Caco-2 (cell line): ENCODE data around the gene ALPK3. TPM values are rescaled to one million over a fixed set of nuclear protein-coding genes. Genes with fewer than 3 reads are reported as not detected.

Experiments used
- BruUV-seq: library from RNA; stranded (reverse); fragments of 400-500 nt; replicated peaks from 2 replicates; lab custom pipeline; 2021; lab: Mats Ljungman, UMichigan
- CTCF ChIA-PET: fragments of 300-600 bp; sonication (Branson Sonifier 250); formaldehyde crosslinking; loops from one replicate; lab custom pipeline; 2022; ENCODE audit warnings: antibody characterized with exemption; lab: Charles Lee
- POLR2A ChIA-PET: fragments of 300-600 bp; sonication (Branson Sonifier 250); formaldehyde crosslinking; loops from one replicate; lab custom pipeline; 2022; ENCODE audit warnings: antibody characterized with exemption; lab: Charles Lee
- DNase-seq, 2 experiments: peaks; one replicate each; pipeline versions ENCODE4 v3.0.0 to v3.0.0-alpha.2; 2020 to 2022
- H3K27me3 ChIP-seq: replicated peaks from 2 replicates; pipeline ENCODE4 v1.6.0; 2011; ENCODE audit warnings: low read length; ENCODE audit not compliant: control insufficient read depth, insufficient read depth
- H3K36me3 ChIP-seq: 2 replicates; pipeline ENCODE4 v1.5.1; 2011; ENCODE audit warnings: low read length; ENCODE audit not compliant: control insufficient read depth, insufficient read depth
- H3K4me1 ChIP-seq: fragments of 250-450 bp; sonication (Bioruptor Pico); 2 replicates; pipeline ENCODE4 v1.5.1; 2020; ENCODE audit warnings: mild to moderate bottlenecking
- H3K4me3 ChIP-seq: 2 replicates; pipeline ENCODE4 v1.5.1; 2011; ENCODE audit warnings: low read depth, mild to moderate bottlenecking, control low read depth, low read length
- H3K9me3 ChIP-seq: fragments of 250-450 bp; sonication (Bioruptor Pico); 2 replicates; pipeline ENCODE4 v1.5.1; 2020; ENCODE audit warnings: mild to moderate bottlenecking, moderate library complexity
- H3K27ac Mint-ChIP-seq: one replicate; pipeline ENCODE4 v1.8.0; 2022; ENCODE audit warnings: mixed read lengths; ENCODE audit not compliant: unreplicated experiment
- H3K27me3 Mint-ChIP-seq: one replicate; pipeline ENCODE4 v1.8.0; 2022; ENCODE audit warnings: mixed read lengths; ENCODE audit not compliant: insufficient read depth, unreplicated experiment
- H3K36me3 Mint-ChIP-seq: one replicate; pipeline ENCODE4 v1.8.0; 2022; ENCODE audit warnings: mild to moderate bottlenecking, mixed read lengths; ENCODE audit not compliant: insufficient read depth, unreplicated experiment
- H3K4me1 Mint-ChIP-seq: one replicate; pipeline ENCODE4 v1.8.0; 2022; ENCODE audit warnings: low read depth, mixed read lengths; ENCODE audit not compliant: unreplicated experiment
- H3K4me3 Mint-ChIP-seq: one replicate; pipeline ENCODE4 v1.8.0; 2022; ENCODE audit warnings: mild to moderate bottlenecking, moderate library complexity, mixed read lengths; ENCODE audit not compliant: unreplicated experiment
- H3K9me3 Mint-ChIP-seq: one replicate; pipeline ENCODE4 v1.8.0; 2022; ENCODE audit warnings: mixed read lengths; ENCODE audit not compliant: unreplicated experiment
- CTCF ChIP-seq, 2 experiments: fragments of 200-600 bp in 1 of 2; IDR thresholded peaks; 1 replicate in 1 of 2; 2 replicates in 1 of 2; pipeline versions ENCODE4 v1.5.1 to v1.8.0; 2011 to 2022; ENCODE audit warnings: antibody characterized with exemption in 1 of 2, control low read depth in 1 of 2, inconsistent platforms in 1 of 2, low read depth in 1 of 2, low read length in 1 of 2, mild to moderate bottlenecking in 1 of 2, moderate library complexity in 1 of 2; ENCODE audit not compliant: insufficient read depth in 1 of 2, severe bottlenecking in 1 of 2, unreplicated experiment in 1 of 2
- intact Hi-C: fragments of 100-400 bp; cut with micrococcal nuclease; formaldehyde crosslinking; loops from one replicate; pipeline ENCODE4 v1.10.0; 2022; ENCODE audit not compliant: unreplicated experiment
- total RNA-seq: library from RNA; stranded (reverse); gene quantifications from 2 replicates; pipeline ENCODE4 v1.2.3, GENCODE V29; 2022

ALPK3 gene
- total RNA-seq, 1 experiment from 2014 or later: 0.43 TPM

DNA sequence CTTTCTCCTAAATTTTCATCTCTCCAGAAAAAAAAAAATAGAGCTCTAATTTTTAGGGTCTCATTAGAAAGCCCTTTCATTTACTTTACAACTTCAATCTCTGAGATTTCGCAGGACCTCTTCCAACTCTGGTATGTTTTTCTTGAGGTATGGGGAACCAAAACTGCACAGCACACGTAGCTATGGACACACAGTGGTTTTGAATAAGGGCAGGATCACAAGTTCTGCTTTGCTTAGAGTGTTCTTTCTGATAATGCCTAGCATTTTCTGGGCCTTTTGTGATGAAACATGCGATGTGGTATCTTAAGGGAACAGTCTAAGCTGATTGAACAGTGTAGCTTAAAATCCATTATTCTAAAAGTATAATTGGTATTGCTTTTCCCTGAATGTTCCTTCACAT, 43.4 kb upstream of the ALPK3 start:
- Mint-ChIP-seq H3K27ac (no peak overlapping the region), H3K4me3 (no peak overlapping the region), H3K9me3 (no peaks in the 10 kb centered on the region), H3K36me3 (peaks cover 42% of the 10 kb centered on the region), H3K4me1 (no peaks in the 10 kb centered on the region), H3K27me3 (no peaks in the 10 kb centered on the region)
- no peak for DNase-seq
- no peaks in the 10 kb centered on the region for H3K9me3 ChIP-seq
- intact Hi-C loops: no loop called here
- no peak for TF ChIP-seq CTCF (IDR thresholded peaks at IDR 0.05; ENCODE audit: insufficient read depth in 1 of 2, low read depth in 1 of 2, low read length in 1 of 2, severe bottlenecking in 1 of 2, unreplicated experiment in 1 of 2)
- no peaks in the 10 kb centered on the region for H3K36me3 ChIP-seq
- no peak overlapping the region for H3K4me3 ChIP-seq
- POLR2A ChIA-PET: interaction anchor here (0.6 kb wide), 1 partner anchor 71 kb away, joined by 3 read pairs; no protein-coding TSS in a partner anchor
- no TSS peak for BruUV-seq
- H3K27me3 ChIP-seq: no peaks in the 10 kb centered on the region
- no peaks in the 10 kb centered on the region for H3K4me1 ChIP-seq
- CTCF ChIA-PET: no interaction called here

GRCh38 chr15:84775867-84776449, 41.2 kb upstream of the ALPK3 start:
- DNase-seq: no peak
- POLR2A ChIA-PET: no interaction called here
- peaks cover 7% of the 10 kb centered on the region for H3K4me1 Mint-ChIP-seq
- H3K9me3 Mint-ChIP-seq: no peaks in the 10 kb centered on the region
- no peaks in the 10 kb centered on the region for H3K27me3 Mint-ChIP-seq
- H3K36me3 ChIP-seq: no peaks in the 10 kb centered on the region
- intact Hi-C loops: no loop called here
- no peak overlapping the region for H3K27ac Mint-ChIP-seq
- no peak overlapping the region for H3K4me3 Mint-ChIP-seq
- H3K4me3 ChIP-seq: no peak overlapping the region
- H3K9me3 ChIP-seq: no peaks in the 10 kb centered on the region
- TF ChIP-seq CTCF (IDR thresholded peaks at IDR 0.05; ENCODE audit: insufficient read depth in 1 of 2, low read depth in 1 of 2, low read length in 1 of 2, severe bottlenecking in 1 of 2, unreplicated experiment in 1 of 2): no peak
- CTCF ChIA-PET: interaction anchor here (0.6 kb wide), 1 partner anchor 179 kb away, joined by 3 read pairs; no protein-coding TSS in a partner anchor
- no peaks in the 10 kb centered on the region for H3K4me1 ChIP-seq
- BruUV-seq: no TSS peak
- H3K27me3 ChIP-seq: no peaks in the 10 kb centered on the region
- peaks cover 43% of the 10 kb centered on the region for H3K36me3 Mint-ChIP-seq

DNA sequence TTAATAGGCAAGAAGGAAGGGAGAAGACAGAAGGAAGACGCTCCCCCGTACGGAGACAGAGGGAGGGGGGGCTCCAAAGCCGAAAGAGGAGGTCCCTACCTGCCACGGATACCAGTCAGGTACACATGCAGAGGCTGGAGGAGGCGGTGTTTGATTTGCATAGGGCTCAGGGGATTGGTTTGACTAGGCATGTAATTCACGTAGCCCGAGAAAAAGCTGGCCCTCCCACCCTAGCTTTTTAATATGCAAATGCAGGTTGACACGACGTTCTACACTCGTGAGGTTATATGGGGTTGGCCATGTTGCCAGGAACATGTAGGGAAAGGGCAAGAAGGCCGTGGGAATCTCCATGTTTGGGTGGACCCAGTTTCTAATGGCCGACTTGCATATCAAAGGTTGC, 39.0 kb upstream of the ALPK3 start:
- Histone ChIP-seq H3K9me3 (no peaks in the 10 kb centered on the region), H3K4me3 (no peak overlapping the region), H3K27me3 (no peaks in the 10 kb centered on the region), H3K4me1 (no peaks in the 10 kb centered on the region), H3K36me3 (no peaks in the 10 kb centered on the region)
- H3K36me3 Mint-ChIP-seq: peaks cover 41% of the 10 kb centered on the region
- H3K27me3 Mint-ChIP-seq: no peaks in the 10 kb centered on the region
- H3K27ac Mint-ChIP-seq: no peak overlapping the region
- BruUV-seq: no TSS peak
- no peak for DNase-seq
- no peaks in the 10 kb centered on the region for H3K9me3 Mint-ChIP-seq
- ChIA-PET POLR2A (interaction anchor here (0.6 kb wide), 1 partner anchor 61 kb away, joined by 8 read pairs; no protein-coding TSS in a partner anchor), CTCF (no interaction called here)
- no peak overlapping the region for H3K4me3 Mint-ChIP-seq
- peaks cover 7% of the 10 kb centered on the region for H3K4me1 Mint-ChIP-seq
- no peak for TF ChIP-seq CTCF (IDR thresholded peaks at IDR 0.05; ENCODE audit: insufficient read depth in 1 of 2, low read depth in 1 of 2, low read length in 1 of 2, severe bottlenecking in 1 of 2, unreplicated experiment in 1 of 2)
- intact Hi-C loops: no loop called here
